K562 (cell line): ENCODE data around the gene TMEM143. TPM values are rescaled to one million over a fixed set of nuclear protein-coding genes. Genes with fewer than 3 reads are reported as not detected.

ENCODE experiments used
- ARID3B ChIP-seq: fragments of 250-450 bp; sonication (Bioruptor Pico); IDR thresholded peaks from 2 replicates; pipeline ENCODE4 v1.4.0; 2020; ENCODE audit warnings: borderline replicate concordance
- CREB3 ChIP-seq: fragments of 450-650 bp; conservative IDR thresholded peaks from 2 replicates; pipeline ENCODE4 v1.6.1; 2016; ENCODE audit warnings: missing genetic modification characterization, low read depth, mild to moderate bottlenecking, missing compliant biosample characterization, moderate library complexity
- DIDO1 ChIP-seq: fragments of 450-650 bp; IDR thresholded peaks from 2 replicates; pipeline ENCODE4 v1.6.1; 2016; ENCODE audit warnings: low read depth, missing biosample characterization, missing genetic modification characterization
- HMG20B ChIP-seq: fragments of 250-450 bp; sonication (Bioruptor Pico); IDR thresholded peaks from 2 replicates; pipeline ENCODE4 v1.5.0; 2021; ENCODE audit warnings: mild to moderate bottlenecking
- HNRNPUL1 ChIP-seq: fragments of 200-400 bp; formaldehyde crosslinking; IDR thresholded peaks from 2 replicates; pipeline ENCODE4 v1.6.1; 2017; ENCODE audit warnings: low read length
- JUN ChIP-seq, 2 experiments: sonication (generic) in 1 of 2; formaldehyde crosslinking in 1 of 2; IDR thresholded peaks; 2 replicates each; pipeline versions ENCODE4 v1.6.1 to v1.8.0; 2012 to 2022; ENCODE audit warnings: borderline replicate concordance in 2 of 2, mild to moderate bottlenecking in 2 of 2, improper control_type of control experiment in 1 of 2, low read depth in 1 of 2, low read length in 1 of 2, missing genetic modification reagents in 1 of 2
- NONO ChIP-seq, 2 experiments: fragments of 200-400 bp in 1 of 2; fragments of 450-650 bp in 1 of 2; formaldehyde crosslinking in 1 of 2; IDR thresholded peaks; 2 replicates each; pipeline ENCODE4 v1.6.1; 2017; ENCODE audit warnings: low read depth in 2 of 2, mild to moderate bottlenecking in 2 of 2, moderate library complexity in 2 of 2, low read length in 1 of 2
- NR4A1 ChIP-seq, 2 experiments: fragments of 250-450 bp in 1 of 2; fragments of 450-650 bp in 1 of 2; sonication (Bioruptor Pico) in 1 of 2; IDR thresholded peaks; 2 replicates each; pipeline versions ENCODE4 v1.4.0 to v1.6.1; 2016 to 2020; ENCODE audit warnings: mild to moderate bottlenecking in 2 of 2, missing compliant biosample characterization in 1 of 2, missing genetic modification characterization in 1 of 2, moderate library complexity in 1 of 2
- OTX1 ChIP-seq: fragments of 450-650 bp; formaldehyde crosslinking; IDR thresholded peaks from 2 replicates; pipeline ENCODE4 v1.4.0; 2022; ENCODE audit warnings: mild to moderate bottlenecking
- PYGO2 ChIP-seq: fragments of 450-650 bp; IDR thresholded peaks from 2 replicates; pipeline ENCODE4 v1.6.1; 2016; ENCODE audit warnings: mild to moderate bottlenecking, missing genetic modification characterization, moderate library complexity, missing compliant biosample characterization
- RBFOX2 ChIP-seq: fragments of 200-400 bp; formaldehyde crosslinking; IDR thresholded peaks from 2 replicates; pipeline ENCODE4 v1.6.1; 2017; ENCODE audit warnings: low read depth, mild to moderate bottlenecking, low read length, moderate library complexity
- SOX6 ChIP-seq: fragments of 450-650 bp; IDR thresholded peaks from 2 replicates; pipeline ENCODE4 v1.6.1; 2014; ENCODE audit warnings: mild to moderate bottlenecking
- TGIF2 ChIP-seq: sonication (generic); formaldehyde crosslinking; IDR thresholded peaks from 2 replicates; pipeline ENCODE4 v1.8.1; 2022; ENCODE audit warnings: mild to moderate bottlenecking, missing genetic modification reagents, moderate library complexity
- ZEB2 ChIP-seq: fragments of 450-650 bp; IDR thresholded peaks from 2 replicates; pipeline ENCODE4 v1.6.1; 2016
- ZKSCAN8 ChIP-seq: fragments of 200-800 bp; sonication (Bioruptor generic); IDR thresholded peaks from 2 replicates; pipeline ENCODE4 v1.6.1; 2016; ENCODE audit warnings: missing genetic modification characterization, missing compliant biosample characterization
- ZNF124 ChIP-seq: sonication (generic); formaldehyde crosslinking; IDR thresholded peaks from 2 replicates; pipeline ENCODE4 v1.8.1; 2022; ENCODE audit warnings: missing genetic modification reagents
- ZNF277 ChIP-seq: fragments of 250-450 bp; sonication (Bioruptor Pico); IDR thresholded peaks from 2 replicates; pipeline ENCODE4 v1.8.0; 2022; ENCODE audit warnings: inconsistent platforms, mild to moderate bottlenecking, moderate library complexity, borderline replicate concordance
- ZNF512 ChIP-seq: IDR thresholded peaks from 2 replicates; pipeline ENCODE4 v1.6.1; 2016; ENCODE audit warnings: missing genetic modification characterization, missing compliant biosample characterization
- ZZZ3 ChIP-seq: fragments of 450-650 bp; IDR thresholded peaks from 2 replicates; pipeline ENCODE4 v1.6.1; 2016; ENCODE audit warnings: antibody characterized with exemption, mild to moderate bottlenecking, moderate library complexity
- polyA plus RNA-seq, 8 experiments: library from polyadenylated mRNA; depleted of rRNA in 4 of 8; stranded (reverse) in 5 of 8; unstranded in 3 of 8; fragments of >200 nt; fragmentation: Nextera tagmentation in 2 of 8; fragmentation: Illumina TruSeq in 1 of 8; extraction: Ambion mirVana in 2 of 8; extraction: Trizol in 1 of 8; gene quantifications; 2 replicates each; pipeline versions ENCODE4 v1.2.1 to v1.2.3, GENCODE V29; 2011 to 2014; ENCODE audit warnings: inconsistent platforms in 1 of 8, missing spikeins in 1 of 8
- total RNA-seq, 7 experiments: library from RNA; depleted of rRNA in 6 of 7; stranded (reverse); fragments of >200 nt in 6 of 7; fragmentation: Illumina TruSeq in 2 of 7; extraction: Trizol in 2 of 7; gene quantifications; 2 replicates each; pipeline versions ENCODE4 v1.2.1 to v1.2.3, GENCODE V29; 2011 to 2021; ENCODE audit warnings: low replicate concordance in 1 of 7

The TMEM143 gene
- total and polyA plus RNA-seq, 9 of the 15 experiments (the other 6 are each of a cell fraction or from before 2014, with no cell fraction given) = 0.66 to 8.8 (median 4.3) TPM

- TF ChIP-seq RBFOX2 (peak; percentile 75), CREB3 (tag) (no peak; the same call in 1 of the 2 replicates), PYGO2 (tag) (no peak), ZNF124 (CRISPR knock-in tag) (no peak), ZNF512 (tag) (no peak), DIDO1 (no peak), HNRNPUL1 (no peak), OTX1 (peak; percentile 92), SOX6 (no peak), ARID3B (CRISPR knock-in tag) (no peak; the same call in 1 of the 2 replicates), ZEB2 (no peak), JUN (IDR thresholded peaks at IDR 0.05; ENCODE audit: borderline replicate concordance, low read depth, low read length) (no peak), JUN (CRISPR knock-in tag; IDR thresholded peaks at IDR 0.05; ENCODE audit: borderline replicate concordance) (peak; percentile 10; the same call in 1 of the 2 replicates), ZZZ3 (no peak), ZNF277 (CRISPR knock-in tag) (no peak), TGIF2 (CRISPR knock-in tag) (no peak), HMG20B (CRISPR knock-in tag) (no peak), ZKSCAN8 (no peak), NONO (IDR thresholded peaks at IDR 0.05; ENCODE audit: low read depth in 2 of 2, low read length in 1 of 2) (peak in 1 of 2 experiments; percentile 93; a peak in 2 of 4 replicates), NR4A1 (CRISPR knock-in tag; IDR thresholded peaks at IDR 0.05) (no peak), NR4A1 (tag; IDR thresholded peaks at IDR 0.05) (0 out of 2 replicates have a peak, but pooled peaks have one; percentile 34)
These were observed 34.9 kb upstream of the TMEM143 start (continued) for GRCh38 chr19:48398375-48399235.
